ENCODE results near the gene SVIL. TPM values are rescaled to one million over a fixed set of nuclear protein-coding genes. Genes with fewer than 3 reads are reported as not detected.
"Not testable (repeated sequence)": the region's sequence is repeated elsewhere in the genome, so short reads cannot be mapped to it uniquely, and the experiment has no call there.

Gene SVIL
- polyA plus RNA-seq, 12 donors, result 54.5 to 267 (median 193) TPM

GRCh38 chr10:29516309-29516932, 118.3 kb downstream of the SVIL start:
- not testable (repeated sequence) for DNase-seq

GRCh38 chr10:29515879-29516278, 118.9 kb downstream of the SVIL start:
- DNase-seq, result not testable (repeated sequence)

GRCh38 chr10:29515104-29515503, 119.7 kb downstream of the SVIL start:
- not testable (repeated sequence) for DNase-seq

GRCh38 chr10:29514306-29514705, 120.5 kb downstream of the SVIL start:
- DNase-seq, result no peak

GRCh38 chr10:29512425-29512974, 122.3 kb downstream of the SVIL start:
- no peak for DNase-seq

GRCh38 chr10:29511806-29512205, 123.0 kb downstream of the SVIL start:
- not testable (repeated sequence) for DNase-seq

- not testable (repeated sequence) for DNase-seq
Measured at GRCh38 chr10:29510483-29511157, 124.2 kb downstream of the SVIL start.

GRCh38 chr10:29508554-29509244, 126.1 kb downstream of the SVIL start:
- no peak for DNase-seq

GRCh38 chr10:29507750-29508149, 127.0 kb downstream of the SVIL start:
- not testable (repeated sequence) for DNase-seq

GRCh38 chr10:29506324-29506921, 128.3 kb downstream of the SVIL start:
- DNase-seq, result not testable (repeated sequence)

- no peak for DNase-seq
Measured at GRCh38 chr10:29502351-29502750, 132.4 kb downstream of the SVIL start.

- no peak for DNase-seq
Measured at GRCh38 chr10:29501692-29502091, 133.1 kb downstream of the SVIL start.

- DNase-seq, result no peak
Measured at GRCh38 chr10:29499993-29500537, 134.7 kb downstream of the SVIL start.

- DNase-seq, result peak; percentile 31
Measured at GRCh38 chr10:29496341-29497162, 138.2 kb downstream of the SVIL start.

GRCh38 chr10:29495366-29495765, 139.4 kb downstream of the SVIL start:
- no peak for DNase-seq

- no peak for DNase-seq
Measured at GRCh38 chr10:29493697-29494096, 141.1 kb downstream of the SVIL start.

- no peak for DNase-seq
Measured at GRCh38 chr10:29492774-29493173, 142.0 kb downstream of the SVIL start.

GRCh38 chr10:29491918-29492317, 142.9 kb downstream of the SVIL start:
- DNase-seq, result no peak

- not testable (repeated sequence) for DNase-seq
Measured at GRCh38 chr10:29490781-29491280, 143.9 kb downstream of the SVIL start.

GRCh38 chr10:29488471-29488870, 146.3 kb downstream of the SVIL start:
- DNase-seq, result not testable (repeated sequence)

GRCh38 chr10:29487884-29488266, 146.9 kb downstream of the SVIL start:
- not testable (repeated sequence) for DNase-seq
